A673 (cell line): ENCODE measurements around the gene CCDC88C. TPM values are rescaled to one million over a fixed set of nuclear protein-coding genes. Genes with fewer than 3 reads are reported as not detected.
A peak's percentile ranks its signal among the peaks of the same experiment; 100 is the strongest.
"Not testable (repeated sequence)": the region's sequence is repeated elsewhere in the genome, so short reads cannot be mapped to it uniquely, and the experiment has no call there.

Experiments
- BruUV-seq: library from RNA; stranded (reverse); fragments of 400-500 nt; replicated peaks from 2 replicates; lab custom pipeline; 2021; lab: Mats Ljungman, UMichigan
- CTCF ChIA-PET: fragments of 300-600 bp; sonication (Branson Sonifier 250); formaldehyde crosslinking; loops from one replicate; lab custom pipeline; 2022; ENCODE audit warnings: antibody characterized with exemption; lab: Charles Lee
- POLR2A ChIA-PET: fragments of 300-600 bp; sonication (Branson Sonifier 250); formaldehyde crosslinking; loops from one replicate; lab custom pipeline; 2022; ENCODE audit warnings: antibody characterized with exemption; ENCODE audit not compliant: low non-redundant PET; lab: Charles Lee
- DNase-seq: peaks from one replicate; pipeline ENCODE4 v3.0.0-alpha.2; 2015; ENCODE audit warnings: low spot score
- H3K27ac ChIP-seq: fragments of 200-600 bp; sonication (generic); 2 replicates; pipeline ENCODE4 v1.5.1; 2016; ENCODE audit warnings: mixed run types, low read depth, mild to moderate bottlenecking, mixed read lengths, antibody characterized with exemption, low read length; ENCODE audit not compliant: poor library complexity, severe bottlenecking
- H3K27me3 ChIP-seq: fragments of 200-600 bp; sonication (generic); replicated peaks from 2 replicates; pipeline ENCODE4 v1.6.1; 2017; ENCODE audit warnings: mixed run types, low read depth, mild to moderate bottlenecking, mixed read lengths, antibody characterized with exemption, low read length; ENCODE audit not compliant: insufficient read depth, poor library complexity
- H3K36me3 ChIP-seq: fragments of 200-600 bp; sonication (generic); 2 replicates; pipeline ENCODE4 v1.6.1; 2016; ENCODE audit warnings: mixed run types, mild to moderate bottlenecking, mixed read lengths, antibody characterized with exemption, low read length; ENCODE audit not compliant: insufficient read depth, poor library complexity, severe bottlenecking
- H3K4me1 ChIP-seq: fragments of 200-600 bp; sonication (generic); 2 replicates; pipeline ENCODE4 v1.6.1; 2017; ENCODE audit warnings: mixed run types, mild to moderate bottlenecking, mixed read lengths, antibody characterized with exemption, low read length; ENCODE audit not compliant: insufficient read depth, poor library complexity, severe bottlenecking
- H3K4me3 ChIP-seq: fragments of 200-600 bp; sonication (generic); 2 replicates; pipeline ENCODE4 v1.5.1; 2016; ENCODE audit warnings: low read depth, mixed run types, mild to moderate bottlenecking, mixed read lengths, low read length; ENCODE audit not compliant: poor library complexity, severe bottlenecking
- H3K9me3 ChIP-seq: fragments of 200-600 bp; sonication (generic); 2 replicates; pipeline ENCODE4 v1.6.1; 2016; ENCODE audit warnings: mixed run types, low read depth, mild to moderate bottlenecking, mixed read lengths, antibody characterized with exemption, low read length; ENCODE audit not compliant: poor library complexity, severe bottlenecking
- EZH2 ChIP-seq: fragments of 200-600 bp; sonication (generic); IDR thresholded peaks from 2 replicates; pipeline ENCODE4 v1.6.1; 2017; ENCODE audit warnings: borderline replicate concordance, low read depth, mild to moderate bottlenecking, mixed read lengths, antibody characterized with exemption, low read length; ENCODE audit not compliant: poor library complexity, severe bottlenecking
- intact Hi-C: fragments of 100-400 bp; cut with micrococcal nuclease; formaldehyde crosslinking; loops from one replicate; pipeline ENCODE4 v1.10.0; 2022; ENCODE audit not compliant: unreplicated experiment
- total RNA-seq: library from RNA; stranded (reverse); gene quantifications from 2 replicates; pipeline ENCODE4 v1.2.3, GENCODE V29; 2021
- TF ChIP-seq, protein P1 (sequence below): fragments of 300-800, 200-600 bp; sonication (generic); conservative IDR thresholded peaks from 2 replicates; pipeline ENCODE4 v1.5.1; 2017; ENCODE audit warnings: low read depth, mild to moderate bottlenecking, antibody characterized with exemption, low read length, moderate library complexity, mixed read lengths

CCDC88C gene
- total RNA-seq, 1 experiment from 2014 or later, result 49.1 TPM

DNA sequence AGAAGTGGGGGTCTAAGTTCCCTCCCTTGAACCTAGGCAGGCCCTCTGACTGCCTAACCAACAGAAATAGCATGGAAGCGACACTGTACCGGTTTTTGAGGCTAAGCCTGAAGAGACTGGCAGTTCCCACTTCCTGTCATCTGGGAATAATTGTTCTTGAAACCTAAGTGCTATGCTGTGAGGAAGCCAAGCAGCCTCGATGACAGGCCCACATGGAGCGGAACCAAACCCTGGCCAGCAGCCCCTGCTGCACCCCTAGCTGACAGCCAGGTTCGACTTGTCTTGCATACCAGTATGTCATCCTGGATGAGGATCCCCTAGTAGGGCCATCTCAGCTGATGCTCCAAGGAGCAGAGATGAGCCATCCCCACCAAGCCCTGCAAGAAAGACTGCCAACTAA, 166.7 kb downstream of the CCDC88C start:
- intact Hi-C loops, result no loop called here
- ChIA-PET POLR2A (interaction anchor here (0.7 kb wide), 1 partner anchor 338 kb away, joined by 3 read pairs; no protein-coding TSS in a partner anchor), CTCF (no interaction called here)
- no peaks in the 10 kb centered on the region for H3K27me3 ChIP-seq
- no peaks in the 10 kb centered on the region for H3K36me3 ChIP-seq
- no TSS peak for BruUV-seq
- peaks cover 9% of the 10 kb centered on the region for H3K4me1 ChIP-seq
- H3K4me3 ChIP-seq, result no peak overlapping the region
- H3K27ac ChIP-seq, result no peak overlapping the region
- peak; percentile 54 for DNase-seq
- TF ChIP-seq EZH2, result no peak
- TF ChIP-seq, protein P1, sequence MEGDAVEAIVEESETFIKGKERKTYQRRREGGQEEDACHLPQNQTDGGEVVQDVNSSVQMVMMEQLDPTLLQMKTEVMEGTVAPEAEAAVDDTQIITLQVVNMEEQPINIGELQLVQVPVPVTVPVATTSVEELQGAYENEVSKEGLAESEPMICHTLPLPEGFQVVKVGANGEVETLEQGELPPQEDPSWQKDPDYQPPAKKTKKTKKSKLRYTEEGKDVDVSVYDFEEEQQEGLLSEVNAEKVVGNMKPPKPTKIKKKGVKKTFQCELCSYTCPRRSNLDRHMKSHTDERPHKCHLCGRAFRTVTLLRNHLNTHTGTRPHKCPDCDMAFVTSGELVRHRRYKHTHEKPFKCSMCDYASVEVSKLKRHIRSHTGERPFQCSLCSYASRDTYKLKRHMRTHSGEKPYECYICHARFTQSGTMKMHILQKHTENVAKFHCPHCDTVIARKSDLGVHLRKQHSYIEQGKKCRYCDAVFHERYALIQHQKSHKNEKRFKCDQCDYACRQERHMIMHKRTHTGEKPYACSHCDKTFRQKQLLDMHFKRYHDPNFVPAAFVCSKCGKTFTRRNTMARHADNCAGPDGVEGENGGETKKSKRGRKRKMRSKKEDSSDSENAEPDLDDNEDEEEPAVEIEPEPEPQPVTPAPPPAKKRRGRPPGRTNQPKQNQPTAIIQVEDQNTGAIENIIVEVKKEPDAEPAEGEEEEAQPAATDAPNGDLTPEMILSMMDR, result no peak
- H3K9me3 ChIP-seq, result no peaks in the 10 kb centered on the region

DNA sequence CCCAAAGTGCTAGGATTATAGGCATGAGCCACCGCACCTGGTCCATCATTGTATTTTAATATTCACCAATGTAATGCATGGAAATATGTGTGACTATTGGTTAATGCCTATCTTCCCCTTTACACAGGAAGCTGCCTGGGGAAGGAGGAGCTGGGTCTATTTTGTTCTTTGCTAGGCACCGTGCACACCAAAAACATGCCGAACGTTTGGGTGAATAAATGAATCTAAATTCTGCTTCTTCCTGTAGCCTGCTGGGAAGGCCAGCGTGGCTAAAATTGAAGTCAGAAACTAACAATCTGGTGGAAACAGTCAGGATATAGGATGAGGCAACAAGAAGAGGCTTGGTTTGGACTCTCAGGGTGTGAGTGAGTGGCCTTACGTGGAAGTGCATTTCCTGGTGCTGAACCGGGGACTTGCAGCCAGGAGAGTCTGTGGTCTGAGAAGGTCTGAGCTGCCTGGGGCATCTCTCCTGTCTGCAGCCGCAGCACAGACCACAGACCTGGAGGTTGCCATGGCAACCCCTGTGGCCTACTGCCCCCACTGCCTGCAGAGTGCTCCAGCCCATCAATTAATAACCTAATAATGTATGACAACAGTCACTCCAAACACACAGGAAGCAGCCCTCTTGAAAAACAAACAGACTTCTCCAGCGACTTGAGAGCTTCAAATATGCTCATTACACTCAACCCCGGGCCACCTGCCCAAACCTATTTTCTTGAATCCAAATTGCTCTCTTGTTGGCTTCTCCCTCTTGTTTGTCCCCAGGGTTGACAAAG, 167.6 kb downstream of the CCDC88C start:
- Histone ChIP-seq H3K4me1 (peaks cover 9% of the 10 kb centered on the region), H3K9me3 (no peaks in the 10 kb centered on the region), H3K36me3 (no peaks in the 10 kb centered on the region), H3K27ac (no peak overlapping the region), H3K27me3 (no peaks in the 10 kb centered on the region), H3K4me3 (no peak overlapping the region)
- no peak for TF ChIP-seq EZH2
- TF ChIP-seq, protein P1, result no peak
- POLR2A ChIA-PET, result interaction anchor here (0.7 kb wide), 1 partner anchor 338 kb away, joined by 3 read pairs; no protein-coding TSS in a partner anchor
- intact Hi-C loops, result no loop called here
- no peak for DNase-seq
- no TSS peak for BruUV-seq
- CTCF ChIA-PET, result no interaction called here

DNA sequence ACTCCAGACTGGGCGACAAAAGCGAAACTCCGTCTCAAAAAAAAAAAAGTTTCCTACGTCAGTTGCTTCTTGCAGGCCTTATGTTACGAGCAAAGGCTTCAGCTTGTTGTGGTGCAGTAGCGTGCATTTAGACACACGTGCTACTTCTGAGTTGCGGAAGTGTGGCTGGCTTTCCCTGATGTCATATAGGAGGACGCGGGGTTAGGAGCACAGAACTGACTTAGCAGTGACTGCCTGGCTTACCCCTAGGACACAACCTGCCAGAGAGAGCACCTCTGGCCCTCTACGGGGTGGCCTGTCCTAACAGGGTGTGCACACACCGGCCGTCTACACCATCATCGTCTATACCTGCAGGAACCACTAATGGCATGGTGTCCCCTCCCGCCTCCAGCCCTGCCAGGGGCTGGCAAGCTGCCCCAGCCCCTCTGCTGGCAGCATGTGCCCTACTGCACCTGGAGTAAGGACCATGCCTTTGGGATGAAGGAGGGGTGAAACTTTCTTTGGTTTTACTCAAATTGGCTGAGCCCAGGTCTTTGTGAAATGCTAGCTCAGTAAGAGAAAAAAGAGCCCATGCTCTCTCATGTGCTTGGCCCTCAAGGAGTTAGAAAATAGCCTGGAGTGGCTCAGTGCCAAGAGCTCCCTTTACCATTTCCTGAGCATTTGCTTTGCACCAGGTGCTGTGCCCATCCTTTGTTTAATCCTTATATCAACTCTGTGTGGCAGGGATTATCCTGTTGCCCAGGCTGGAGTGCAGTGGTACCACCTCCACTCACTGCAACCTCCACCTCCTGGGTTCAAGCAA, 171.4 kb downstream of the CCDC88C start:
- H3K4me3 ChIP-seq, result no peak overlapping the region
- ChIA-PET POLR2A (interaction anchor here (0.6 kb wide), 1 partner anchor 133 kb away, joined by 9 read pairs; the partner anchor contains the start of gene DGLUCY), CTCF (no interaction called here)
- intact Hi-C loops, result no loop called here
- H3K9me3 ChIP-seq, result no peaks in the 10 kb centered on the region
- DNase-seq, result peak; percentile 44
- no TSS peak for BruUV-seq
- H3K27ac ChIP-seq, result no peak overlapping the region
- no peaks in the 10 kb centered on the region for H3K27me3 ChIP-seq
- H3K36me3 ChIP-seq, result no peaks in the 10 kb centered on the region
- TF ChIP-seq EZH2, result no peak
- TF ChIP-seq, protein P1, result no peak
- H3K4me1 ChIP-seq, result peaks cover 23% of the 10 kb centered on the region

DNA sequence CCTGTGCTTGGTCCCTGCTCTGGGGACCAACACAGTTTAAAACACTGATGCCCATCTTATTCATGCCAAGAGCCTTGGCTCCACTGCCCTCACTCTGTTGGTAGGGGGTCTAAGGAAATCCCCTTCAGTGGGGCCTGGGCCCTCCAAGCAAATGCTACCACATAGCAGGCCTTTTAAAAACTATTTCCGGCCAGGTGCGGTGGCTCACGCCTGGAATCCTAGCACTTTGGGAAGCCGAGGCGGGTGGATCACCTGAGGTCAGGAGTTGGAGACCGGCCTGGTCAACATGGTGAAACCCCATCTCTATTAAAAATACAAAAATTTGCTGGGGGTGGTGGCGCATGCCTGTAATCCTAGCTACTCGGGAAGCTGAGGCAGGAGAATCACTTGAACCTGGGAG, 172.0 kb downstream of the CCDC88C start:
- intact Hi-C loops, BruUV-seq, H3K27me3 ChIP-seq, POLR2A ChIA-PET, CTCF ChIA-PET, H3K4me3 ChIP-seq, H3K36me3 ChIP-seq, H3K27ac ChIP-seq, H3K9me3 ChIP-seq, DNase-seq: not testable (repeated sequence)
- H3K4me1 ChIP-seq, result peaks cover 21% of the 10 kb centered on the region
